Measurements from ENCODE around the gene ZNF76.

DNA sequence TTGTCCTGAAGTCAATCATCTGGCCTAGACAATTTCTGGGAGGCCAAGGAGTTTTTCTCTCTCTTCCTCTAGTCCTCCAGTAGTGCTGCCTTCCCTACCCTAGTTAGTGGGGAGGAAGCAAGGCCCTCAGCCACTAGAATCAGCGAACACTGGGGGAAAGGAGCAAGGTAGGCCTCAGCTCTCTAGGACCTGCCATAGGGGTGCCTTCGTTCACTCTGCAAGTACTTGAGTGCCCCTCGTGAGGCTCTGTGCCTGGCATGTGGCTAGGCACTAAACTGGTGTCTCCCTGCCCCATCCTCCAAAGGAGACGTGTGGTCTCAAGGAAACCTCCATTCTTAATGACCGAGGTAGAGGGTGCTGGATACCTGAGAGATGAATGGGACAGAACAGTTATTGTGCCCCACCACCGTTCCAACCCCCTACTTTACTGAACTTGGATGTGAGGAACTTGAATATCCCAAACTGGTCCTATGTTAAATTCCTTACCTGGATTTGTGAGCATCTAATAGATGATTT, 39.1 kb downstream of the ZNF76 start:
- TF ChIP-seq CTCF (IDR thresholded peaks at IDR 0.05) (no peak), EZH2 (IDR thresholded peaks at IDR 0.05; ENCODE audit: borderline replicate concordance, insufficient read depth, low read depth, low read length, poor library complexity, severe bottlenecking) (no peak)

Measured in B cell (primary cell).